Measurements from ENCODE around the gene NBPF8.
"Not testable (repeated sequence)": the region's sequence is repeated elsewhere in the genome, so short reads cannot be mapped to it uniquely, and the experiment has no call there.

GRCh38 chr1:120393316-120394232 is 21.3 kb upstream of the NBPF8 start:
- TF ChIP-seq, protein P1, sequence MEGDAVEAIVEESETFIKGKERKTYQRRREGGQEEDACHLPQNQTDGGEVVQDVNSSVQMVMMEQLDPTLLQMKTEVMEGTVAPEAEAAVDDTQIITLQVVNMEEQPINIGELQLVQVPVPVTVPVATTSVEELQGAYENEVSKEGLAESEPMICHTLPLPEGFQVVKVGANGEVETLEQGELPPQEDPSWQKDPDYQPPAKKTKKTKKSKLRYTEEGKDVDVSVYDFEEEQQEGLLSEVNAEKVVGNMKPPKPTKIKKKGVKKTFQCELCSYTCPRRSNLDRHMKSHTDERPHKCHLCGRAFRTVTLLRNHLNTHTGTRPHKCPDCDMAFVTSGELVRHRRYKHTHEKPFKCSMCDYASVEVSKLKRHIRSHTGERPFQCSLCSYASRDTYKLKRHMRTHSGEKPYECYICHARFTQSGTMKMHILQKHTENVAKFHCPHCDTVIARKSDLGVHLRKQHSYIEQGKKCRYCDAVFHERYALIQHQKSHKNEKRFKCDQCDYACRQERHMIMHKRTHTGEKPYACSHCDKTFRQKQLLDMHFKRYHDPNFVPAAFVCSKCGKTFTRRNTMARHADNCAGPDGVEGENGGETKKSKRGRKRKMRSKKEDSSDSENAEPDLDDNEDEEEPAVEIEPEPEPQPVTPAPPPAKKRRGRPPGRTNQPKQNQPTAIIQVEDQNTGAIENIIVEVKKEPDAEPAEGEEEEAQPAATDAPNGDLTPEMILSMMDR (IDR thresholded peaks at IDR 0.05) = peak in 1 of 4 experiments; percentile 3
- not testable (repeated sequence) for TF ChIP-seq POLR2AphosphoS5, POLR2A (IDR thresholded peaks at IDR 0.05)
